Posterior cingulate gyrus (tissue), 11 donors: Measurements from ENCODE around the gene C9orf57.
"Not testable (repeated sequence)": the region's sequence is repeated elsewhere in the genome, so short reads cannot be mapped to it uniquely, and the experiment has no call there.

Experiments used
- DNase-seq, 10 donors: peaks; one replicate each; pipeline versions ENCODE4 v3.0.0 to v3.0.0-alpha.2; 2020 to 2021; ENCODE audit warnings: mixed read lengths in 3 of 10
- intact Hi-C: fragments of 100-400 bp; cut with DNase I; formaldehyde crosslinking; loops from one replicate; pipeline ENCODE4 v1.15.1; 2023

The C9orf57 gene

GRCh38 chr9:72029986-72030385 lies 30.4 kb downstream of the C9orf57 start:
- intact Hi-C loops, result loop anchor here (10.0 kb wide), 1 partner anchor 995 kb away; no protein-coding TSS in a partner anchor
- peak in 1 of 10 donors; percentile 50 for DNase-seq

GRCh38 chr9:72025906-72026305 lies 34.5 kb downstream of the C9orf57 start:
- intact Hi-C loops, result loop anchor here (1.0 kb wide), 1 partner anchor 220 kb away; no protein-coding TSS in a partner anchor
- no peak for DNase-seq

GRCh38 chr9:72023596-72023995 lies 36.8 kb downstream of the C9orf57 start:
- intact Hi-C loops, result no loop called here
- no peak for DNase-seq

GRCh38 chr9:72022841-72023240 lies 37.6 kb downstream of the C9orf57 start:
- no peak for DNase-seq
- intact Hi-C loops, result no loop called here

GRCh38 chr9:72013292-72013760 lies 47.1 kb downstream of the C9orf57 start:
- DNase-seq, result no peak
- intact Hi-C loops, result no loop called here

- intact Hi-C loops, result no loop called here
- no peak for DNase-seq
These were observed 47.8 kb downstream of the C9orf57 start for GRCh38 chr9:72012646-72013045.

- DNase-seq, intact Hi-C loops: not testable (repeated sequence)
These were observed 52.7 kb downstream of the C9orf57 start for GRCh38 chr9:72007726-72008125.

- intact Hi-C loops, result no loop called here
- no peak for DNase-seq
These were observed 53.9 kb downstream of the C9orf57 start for GRCh38 chr9:72006501-72006900.

GRCh38 chr9:72005451-72005850 lies 55.0 kb downstream of the C9orf57 start:
- no peak for DNase-seq
- intact Hi-C loops, result no loop called here
